ENCODE results near the gene CLPTM1L. TPM values are rescaled to one million over a fixed set of nuclear protein-coding genes. Genes with fewer than 3 reads are reported as not detected.

The CLPTM1L gene
- total RNA-seq, 1 donor from 2014 or later, result 74.8 TPM

DNA sequence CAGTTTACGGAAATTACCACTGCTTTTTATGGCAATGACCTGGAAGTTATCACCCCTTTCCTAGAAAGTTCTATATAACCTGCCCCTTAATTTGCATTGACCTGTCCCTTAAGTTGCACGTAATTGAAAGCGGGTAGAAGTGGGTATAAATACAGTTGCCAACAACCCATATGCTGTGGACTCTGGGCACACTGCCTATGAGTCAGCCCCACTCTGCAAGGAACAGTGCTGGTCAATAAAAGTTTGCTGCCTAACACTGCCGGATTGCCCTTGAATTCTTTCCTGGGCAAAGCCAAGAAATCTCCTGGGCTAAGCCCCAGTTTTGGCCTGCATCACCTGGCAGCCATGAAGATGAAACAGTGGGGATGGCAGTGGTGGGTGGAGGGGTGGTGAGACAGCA lies 23.9 kb upstream of the CLPTM1L start:
- Histone ChIP-seq H3K27ac (no peak overlapping the region), H3K4me2 (no peak overlapping the region), H3K9ac (no peak overlapping the region), H3F3A (ENCODE audit: low read depth) (no peaks in the 10 kb centered on the region), H3K79me2 (ENCODE audit: low read depth) (no peaks in the 10 kb centered on the region), H3K4me3 (no peak overlapping the region), H3K9me3 (ENCODE audit: low read depth) (no peaks in the 10 kb centered on the region), H3K36me3 (no peaks in the 10 kb centered on the region), H3K27me3 (peaks cover 18% of the 10 kb centered on the region), H3K4me1 (no peaks in the 10 kb centered on the region), H2AFZ (replicated peaks) (no peak overlapping the region), H4K20me1 (ENCODE audit: low read depth) (no peaks in the 10 kb centered on the region)
- Mint-ChIP-seq H3K4me3 (no peak overlapping the region), H3K36me3 (no peaks in the 10 kb centered on the region), H3K27ac (no peak overlapping the region), H3K27me3 (ENCODE audit: insufficient read depth, low read depth) (peaks cover 26% of the 10 kb centered on the region), H3K4me1 (no peaks in the 10 kb centered on the region), H3K9me3 (no peaks in the 10 kb centered on the region)
- no peak for DNase-seq (ENCODE audit: low spot score)
- TF ChIP-seq, protein P1, sequence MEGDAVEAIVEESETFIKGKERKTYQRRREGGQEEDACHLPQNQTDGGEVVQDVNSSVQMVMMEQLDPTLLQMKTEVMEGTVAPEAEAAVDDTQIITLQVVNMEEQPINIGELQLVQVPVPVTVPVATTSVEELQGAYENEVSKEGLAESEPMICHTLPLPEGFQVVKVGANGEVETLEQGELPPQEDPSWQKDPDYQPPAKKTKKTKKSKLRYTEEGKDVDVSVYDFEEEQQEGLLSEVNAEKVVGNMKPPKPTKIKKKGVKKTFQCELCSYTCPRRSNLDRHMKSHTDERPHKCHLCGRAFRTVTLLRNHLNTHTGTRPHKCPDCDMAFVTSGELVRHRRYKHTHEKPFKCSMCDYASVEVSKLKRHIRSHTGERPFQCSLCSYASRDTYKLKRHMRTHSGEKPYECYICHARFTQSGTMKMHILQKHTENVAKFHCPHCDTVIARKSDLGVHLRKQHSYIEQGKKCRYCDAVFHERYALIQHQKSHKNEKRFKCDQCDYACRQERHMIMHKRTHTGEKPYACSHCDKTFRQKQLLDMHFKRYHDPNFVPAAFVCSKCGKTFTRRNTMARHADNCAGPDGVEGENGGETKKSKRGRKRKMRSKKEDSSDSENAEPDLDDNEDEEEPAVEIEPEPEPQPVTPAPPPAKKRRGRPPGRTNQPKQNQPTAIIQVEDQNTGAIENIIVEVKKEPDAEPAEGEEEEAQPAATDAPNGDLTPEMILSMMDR (IDR thresholded peaks at IDR 0.05), result no peak
- no peak for TF ChIP-seq EZH2 (IDR thresholded peaks at IDR 0.05)
- no peak for TF ChIP-seq EZH2phosphoT487 (IDR thresholded peaks at IDR 0.05)

DNA sequence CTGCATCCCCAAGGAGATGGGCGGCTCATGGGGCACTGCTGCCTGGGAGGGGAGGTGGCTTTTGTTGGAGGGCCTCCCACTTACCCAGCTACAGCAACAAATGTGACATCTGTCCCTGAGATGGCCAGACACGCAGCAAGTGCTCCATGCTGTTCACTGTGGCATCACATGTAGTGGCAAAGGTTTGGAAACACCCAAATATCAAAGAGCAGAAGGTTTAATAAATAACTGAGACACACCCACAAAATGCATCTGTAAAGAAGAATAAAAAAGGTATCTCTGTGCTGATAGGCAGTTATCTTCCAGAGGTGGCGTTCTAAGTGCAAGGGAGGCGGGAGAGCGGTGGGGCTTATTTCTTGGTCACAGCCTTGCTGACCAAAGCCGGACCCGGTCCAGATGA lies 23.3 kb upstream of the CLPTM1L start:
- Histone ChIP-seq H3K4me1 (no peaks in the 10 kb centered on the region), H3K9ac (no peak overlapping the region), H3K9me3 (ENCODE audit: low read depth) (no peaks in the 10 kb centered on the region), H3K4me3 (no peak overlapping the region), H3K79me2 (ENCODE audit: low read depth) (no peaks in the 10 kb centered on the region), H4K20me1 (ENCODE audit: low read depth) (no peaks in the 10 kb centered on the region), H3K36me3 (no peaks in the 10 kb centered on the region), H3K27me3 (peaks cover 23% of the 10 kb centered on the region), H2AFZ (replicated peaks) (no peak overlapping the region), H3F3A (ENCODE audit: low read depth) (no peaks in the 10 kb centered on the region), H3K4me2 (no peak overlapping the region), H3K27ac (no peak overlapping the region)
- Mint-ChIP-seq H3K27ac (no peak overlapping the region), H3K9me3 (no peaks in the 10 kb centered on the region), H3K4me1 (no peaks in the 10 kb centered on the region), H3K27me3 (ENCODE audit: insufficient read depth, low read depth) (peaks cover 31% of the 10 kb centered on the region), H3K4me3 (no peak overlapping the region), H3K36me3 (no peaks in the 10 kb centered on the region)
- no peak for DNase-seq (ENCODE audit: low spot score)
- TF ChIP-seq, protein P1 (IDR thresholded peaks at IDR 0.05), result no peak
- TF ChIP-seq EZH2phosphoT487 (IDR thresholded peaks at IDR 0.05), result no peak
- TF ChIP-seq EZH2 (IDR thresholded peaks at IDR 0.05), result no peak

DNA sequence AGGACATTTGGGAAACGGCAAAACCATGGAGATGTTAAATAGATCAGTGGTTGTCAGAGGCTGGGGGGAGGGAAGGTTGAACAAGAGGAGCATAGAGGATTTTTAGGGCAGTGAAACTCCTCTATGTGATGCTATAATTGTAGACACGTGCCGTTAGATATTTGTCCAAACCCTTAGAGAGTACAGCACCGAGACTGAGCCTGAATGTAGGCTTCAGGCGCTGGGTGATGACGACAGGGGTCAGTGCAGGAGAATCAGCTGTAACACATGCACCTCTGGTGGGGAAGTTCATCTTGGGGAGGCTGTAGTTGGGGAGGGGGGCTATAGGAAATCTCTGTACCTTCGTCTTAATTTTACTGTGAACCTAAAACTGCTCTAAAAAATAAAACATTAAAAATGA lies 22.2 kb upstream of the CLPTM1L start:
- H3K4me1 Mint-ChIP-seq, result no peaks in the 10 kb centered on the region
- H3K9me3 Mint-ChIP-seq, result no peaks in the 10 kb centered on the region
- H3K36me3 ChIP-seq, result no peaks in the 10 kb centered on the region
- H3K4me1 ChIP-seq, result no peaks in the 10 kb centered on the region
- H3K27me3 Mint-ChIP-seq (ENCODE audit: insufficient read depth, low read depth), result peaks cover 27% of the 10 kb centered on the region
- H3K9ac ChIP-seq, result no peak overlapping the region
- H3K27ac ChIP-seq, result no peak overlapping the region
- H3K27me3 ChIP-seq, result peaks cover 27% of the 10 kb centered on the region
- H3K79me2 ChIP-seq (ENCODE audit: low read depth), result no peaks in the 10 kb centered on the region
- H3K27ac Mint-ChIP-seq, result no peak overlapping the region
- H3F3A ChIP-seq (ENCODE audit: low read depth), result no peaks in the 10 kb centered on the region
- no peak for DNase-seq (ENCODE audit: low spot score)
- H3K4me2 ChIP-seq, result no peak overlapping the region
- no peak overlapping the region for H2AFZ ChIP-seq (replicated peaks)
- no peaks in the 10 kb centered on the region for H3K9me3 ChIP-seq (ENCODE audit: low read depth)
- H3K36me3 Mint-ChIP-seq, result no peaks in the 10 kb centered on the region
- no peak overlapping the region for H3K4me3 Mint-ChIP-seq
- H4K20me1 ChIP-seq (ENCODE audit: low read depth), result no peaks in the 10 kb centered on the region
- TF ChIP-seq EZH2 (IDR thresholded peaks at IDR 0.05), result no peak
- TF ChIP-seq EZH2phosphoT487 (IDR thresholded peaks at IDR 0.05), result no peak
- TF ChIP-seq, protein P1 (IDR thresholded peaks at IDR 0.05), result no peak
- no peak overlapping the region for H3K4me3 ChIP-seq

Data from neural progenitor cell (in vitro differentiated cells).